Fibroblast of the aortic adventitia (primary cell): ENCODE measurements around the gene FAM117B. TPM values are rescaled to one million over a fixed set of nuclear protein-coding genes. Genes with fewer than 3 reads are reported as not detected.

Source experiments
- DNase-seq: peaks from one replicate; pipeline ENCODE4 v3.0.0-alpha.2; 2010; ENCODE audit warnings: low read depth
- H3K4me3 ChIP-seq: 2 replicates; pipeline ENCODE4 v1.5.1; 2011; ENCODE audit warnings: low read depth, mild to moderate bottlenecking, control low read depth, low read length, moderate library complexity
- CTCF ChIP-seq: IDR thresholded peaks from 2 replicates; pipeline ENCODE4 v1.5.1; 2011; ENCODE audit warnings: mild to moderate bottlenecking, low read length, control low read depth, inconsistent platforms; ENCODE audit not compliant: insufficient read depth
- total RNA-seq: library from RNA; depleted of rRNA; stranded (reverse); fragments of >200 nt; gene quantifications from 2 replicates; pipeline ENCODE4 v1.2.3, GENCODE V29; 2012; ENCODE audit warnings: low replicate concordance

FAM117B gene
- total RNA-seq, 1 donor = 4.7 TPM

GRCh38 chr2:202604699-202605098 lies 30.1 kb upstream of the FAM117B start:
- no peak overlapping the region for H3K4me3 ChIP-seq
- TF ChIP-seq CTCF = no peak
- DNase-seq = no peak

GRCh38 chr2:202605174-202605573 lies 29.6 kb upstream of the FAM117B start:
- no peak overlapping the region for H3K4me3 ChIP-seq
- DNase-seq = no peak
- TF ChIP-seq CTCF = no peak

GRCh38 chr2:202608142-202608852 lies 26.5 kb upstream of the FAM117B start:
- DNase-seq = no peak
- H3K4me3 ChIP-seq = no peak overlapping the region
- no peak for TF ChIP-seq CTCF

GRCh38 chr2:202609381-202610145 lies 25.2 kb upstream of the FAM117B start:
- H3K4me3 ChIP-seq = no peak overlapping the region
- no peak for TF ChIP-seq CTCF
- no peak for DNase-seq

GRCh38 chr2:202610380-202610779 lies 24.4 kb upstream of the FAM117B start:
- no peak overlapping the region for H3K4me3 ChIP-seq
- DNase-seq = no peak
- no peak for TF ChIP-seq CTCF

GRCh38 chr2:202612145-202612544 lies 22.6 kb upstream of the FAM117B start:
- DNase-seq = no peak
- no peak overlapping the region for H3K4me3 ChIP-seq
- no peak for TF ChIP-seq CTCF

- no peak for DNase-seq
- no peak overlapping the region for H3K4me3 ChIP-seq
- TF ChIP-seq CTCF = no peak
Measured at GRCh38 chr2:202613479-202613878, 21.3 kb upstream of the FAM117B start.
